Measurements from ENCODE around the gene LRRFIP2.

LRRFIP2 gene

GRCh38 chr3:37074178-37074577 lies 100.2 kb downstream of the LRRFIP2 start:
- no peak for TF ChIP-seq CTCF (conservative IDR thresholded peaks at IDR 0.05; ENCODE audit: low read depth, low read length)
- no peak for DNase-seq (ENCODE audit: low read depth)
- no peak overlapping the region for H3K4me3 ChIP-seq (ENCODE audit: low read length)

- TF ChIP-seq CTCF (conservative IDR thresholded peaks at IDR 0.05; ENCODE audit: low read depth, low read length), result no peak
- H3K4me3 ChIP-seq (ENCODE audit: low read length), result no peak overlapping the region
- DNase-seq (ENCODE audit: low read depth), result no peak
Measured at GRCh38 chr3:37072892-37073291, 101.5 kb downstream of the LRRFIP2 start.

- H3K4me3 ChIP-seq (ENCODE audit: low read length), result no peak overlapping the region
- no peak for TF ChIP-seq CTCF (conservative IDR thresholded peaks at IDR 0.05; ENCODE audit: low read depth, low read length)
- DNase-seq (ENCODE audit: low read depth), result no peak
Measured at GRCh38 chr3:37071921-37072320, 102.5 kb downstream of the LRRFIP2 start.

- TF ChIP-seq CTCF (conservative IDR thresholded peaks at IDR 0.05; ENCODE audit: low read depth, low read length), result no peak
- DNase-seq (ENCODE audit: low read depth), result no peak
- H3K4me3 ChIP-seq (ENCODE audit: low read length), result no peak overlapping the region
Measured at GRCh38 chr3:37068031-37068430, 106.4 kb downstream of the LRRFIP2 start.

- DNase-seq (ENCODE audit: low read depth), result no peak
- no peak overlapping the region for H3K4me3 ChIP-seq (ENCODE audit: low read length)
Measured at GRCh38 chr3:37067577-37067976, 106.8 kb downstream of the LRRFIP2 start.

GRCh38 chr3:37064747-37065146 lies 109.6 kb downstream of the LRRFIP2 start:
- H3K4me3 ChIP-seq (ENCODE audit: low read length), result no peak overlapping the region
- no peak for DNase-seq (ENCODE audit: low read depth)
- no peak for TF ChIP-seq CTCF (conservative IDR thresholded peaks at IDR 0.05; ENCODE audit: low read depth, low read length)

More at GRCh38 chr3:37067577-37067976, 106.8 kb downstream of the LRRFIP2 start:
- TF ChIP-seq CTCF (conservative IDR thresholded peaks at IDR 0.05; ENCODE audit: low read depth, low read length), result no peak

- no peak for DNase-seq (ENCODE audit: low read depth)
- TF ChIP-seq CTCF (conservative IDR thresholded peaks at IDR 0.05; ENCODE audit: low read depth, low read length), result no peak
- no peak overlapping the region for H3K4me3 ChIP-seq (ENCODE audit: low read length)
Measured at GRCh38 chr3:37058117-37058516, 116.3 kb downstream of the LRRFIP2 start.
